Measurements from ENCODE around the gene KLK14. TPM values are rescaled to one million over a fixed set of nuclear protein-coding genes. Genes with fewer than 3 reads are reported as not detected.

KLK14 gene
- total RNA-seq, 1 donor from 2014 or later: not detected

DNA sequence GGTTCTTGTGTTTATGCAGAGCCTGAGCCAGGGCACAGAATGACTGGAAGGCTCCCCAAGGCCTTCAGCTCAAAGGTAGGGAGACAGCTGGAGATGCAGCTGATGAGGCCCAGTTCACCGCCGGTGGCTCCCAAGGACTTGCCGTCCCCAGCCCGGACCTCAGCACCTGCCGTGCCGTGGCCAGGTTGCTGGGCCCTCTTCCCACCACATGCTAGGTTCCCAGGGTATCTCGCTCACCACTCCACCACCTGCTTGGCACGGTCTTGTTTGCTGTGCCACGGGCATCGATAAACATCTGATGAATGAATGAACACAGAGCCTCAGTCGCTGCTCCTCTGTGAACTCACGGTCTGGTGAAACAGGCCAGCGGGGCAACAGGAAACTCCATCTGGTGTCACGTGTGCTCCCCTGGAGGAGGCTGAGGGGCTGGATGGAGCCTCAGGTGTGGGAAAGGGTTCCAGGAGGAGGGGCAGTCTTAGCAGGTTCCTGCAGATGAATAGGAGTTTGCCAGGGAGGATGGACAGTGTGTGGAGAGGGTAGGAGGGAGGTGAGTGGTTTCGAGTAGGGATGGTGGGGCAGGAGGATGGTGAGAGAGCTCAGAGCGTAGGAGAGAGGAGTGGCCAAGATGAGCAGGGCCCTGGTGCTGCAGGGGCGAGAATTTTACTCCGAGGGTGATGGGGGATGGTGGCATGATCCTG lies 3.6 kb upstream of the KLK14 start:
- no peak for DNase-seq (ENCODE audit: low read depth in 2 of 2)

GRCh38 chr19:51084505-51084904 lies 1.8 kb upstream of the KLK14 start:
- DNase-seq (ENCODE audit: low read depth in 2 of 2): no peak

DNA sequence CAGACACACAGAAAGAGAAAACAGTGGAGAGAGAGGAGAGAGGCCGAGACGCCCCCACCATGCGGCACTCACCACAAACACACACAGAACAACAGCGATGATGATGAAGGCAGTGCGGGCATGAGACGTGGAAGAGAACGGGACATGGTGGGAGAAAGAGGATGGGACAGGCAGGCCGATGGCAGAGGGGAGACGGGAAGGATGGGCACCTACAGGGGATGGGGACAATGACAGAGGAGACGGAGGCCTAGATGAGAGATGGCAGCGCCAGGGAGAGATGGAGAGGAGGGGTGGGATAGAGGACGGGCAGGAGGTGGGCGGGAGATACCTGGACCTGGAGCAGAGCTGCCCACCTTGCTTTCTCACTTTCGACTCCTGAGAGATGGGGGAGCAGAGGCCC lies 1.1 kb upstream of the KLK14 start:
- DNase-seq (ENCODE audit: low read depth in 2 of 2): no peak

DNA sequence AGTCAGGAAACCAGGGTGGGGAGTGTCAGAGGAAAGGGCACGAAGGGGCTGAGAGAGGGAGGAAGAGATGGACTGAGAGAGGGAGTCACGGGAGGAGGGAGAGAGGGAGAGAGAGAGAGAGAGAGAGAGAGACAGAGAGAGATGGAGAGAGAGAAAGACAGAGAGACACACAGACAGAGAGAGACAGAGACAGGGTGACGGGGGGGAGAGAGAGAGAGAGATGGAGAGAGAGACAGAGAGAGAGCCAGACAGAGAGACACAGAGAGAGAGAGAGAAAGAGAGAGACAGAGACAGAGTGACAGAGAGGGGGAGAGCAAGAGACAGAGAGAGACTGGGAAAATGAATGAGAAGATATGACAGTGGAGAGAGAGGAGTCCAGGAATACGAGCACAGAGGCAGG lies 494 bp upstream of the KLK14 start:
- no peak for DNase-seq (ENCODE audit: low read depth in 2 of 2)

DNA sequence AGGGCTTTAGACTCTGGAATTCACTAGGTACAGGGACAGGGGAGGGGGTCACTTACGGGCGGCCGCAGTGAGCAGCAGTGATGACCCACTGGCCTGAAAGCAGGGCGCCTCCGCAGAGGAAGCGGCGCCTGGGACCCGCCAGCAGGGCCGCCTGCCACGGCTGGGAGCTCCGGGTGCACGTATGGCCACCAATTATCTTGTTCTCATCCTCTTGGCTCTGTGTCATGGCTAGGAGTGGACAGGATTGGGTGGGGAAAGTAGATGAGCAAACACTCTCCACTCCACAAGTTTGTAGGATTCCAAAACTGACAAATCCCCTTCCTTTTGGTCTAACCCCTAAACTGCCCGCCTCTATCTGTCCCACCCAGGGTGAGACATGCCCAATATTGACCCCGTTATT lies 1.2 kb downstream of the KLK14 start:
- DNase-seq (ENCODE audit: low read depth in 2 of 2): no peak

DNA sequence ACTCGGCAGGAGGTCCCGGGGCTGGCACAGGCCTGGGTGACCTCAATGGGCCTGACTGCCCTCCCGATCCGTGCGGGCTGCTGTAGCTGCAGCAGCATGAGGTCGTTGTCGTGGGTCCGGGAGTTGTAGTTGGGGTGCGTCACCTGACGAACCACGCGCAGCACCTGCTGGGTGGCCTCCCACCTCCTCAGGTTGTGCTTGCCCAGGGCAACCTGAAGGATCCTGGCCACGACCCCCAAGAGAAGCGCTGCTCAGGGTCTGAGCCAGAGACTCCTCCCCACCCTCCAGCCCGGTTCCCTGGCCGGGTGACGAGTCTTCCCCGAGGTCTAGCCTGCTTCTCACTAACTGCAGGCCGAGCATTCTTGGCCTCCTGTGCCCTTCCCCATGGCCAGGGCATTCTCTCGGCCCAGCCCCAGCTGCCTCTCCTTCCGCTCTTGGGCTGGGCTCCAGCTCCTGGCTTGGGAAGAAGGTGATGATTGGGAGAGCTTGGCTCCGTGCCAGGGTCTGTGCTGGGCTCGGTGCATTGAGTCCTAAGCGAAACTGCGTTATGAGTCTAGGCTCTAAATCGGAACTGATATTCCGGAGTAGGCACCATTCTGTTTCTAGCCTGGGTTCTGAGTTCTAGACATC lies 3.1 kb downstream of the KLK14 start:
- peak in 1 of 2 donors; percentile 5 for DNase-seq (ENCODE audit: low read depth in 2 of 2)

- no peak for DNase-seq (ENCODE audit: low read depth in 2 of 2)
These were observed 4.0 kb downstream of the KLK14 start for GRCh38 chr19:51078731-51079130.

DNA sequence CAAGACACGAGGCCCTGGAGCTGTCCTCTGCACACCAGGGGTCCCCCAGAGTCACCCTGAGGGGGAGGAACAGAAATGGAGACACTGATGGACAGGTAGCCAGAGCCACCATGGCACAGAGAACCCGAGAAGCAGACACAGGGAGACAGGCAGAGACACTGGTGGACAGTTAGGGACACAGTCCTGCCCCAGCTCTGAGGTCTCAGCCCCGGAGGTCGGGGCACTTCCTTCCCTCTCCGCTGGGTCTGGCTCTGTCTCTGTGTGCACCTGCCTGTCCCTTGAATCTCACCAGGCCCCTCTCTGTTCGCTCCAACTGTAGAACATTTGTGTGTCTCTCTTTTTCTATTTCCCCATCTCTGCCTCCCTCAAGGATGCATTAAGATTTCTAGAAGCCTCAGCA lies 4.6 kb downstream of the KLK14 start:
- no peak for DNase-seq (ENCODE audit: low read depth in 2 of 2)

- no peak for DNase-seq (ENCODE audit: low read depth in 2 of 2)
These were observed 6.0 kb downstream of the KLK14 start for GRCh38 chr19:51076631-51077213.

GRCh38 chr19:51075998-51076397 lies 6.7 kb downstream of the KLK14 start:
- DNase-seq (ENCODE audit: low read depth in 2 of 2): no peak

DNA sequence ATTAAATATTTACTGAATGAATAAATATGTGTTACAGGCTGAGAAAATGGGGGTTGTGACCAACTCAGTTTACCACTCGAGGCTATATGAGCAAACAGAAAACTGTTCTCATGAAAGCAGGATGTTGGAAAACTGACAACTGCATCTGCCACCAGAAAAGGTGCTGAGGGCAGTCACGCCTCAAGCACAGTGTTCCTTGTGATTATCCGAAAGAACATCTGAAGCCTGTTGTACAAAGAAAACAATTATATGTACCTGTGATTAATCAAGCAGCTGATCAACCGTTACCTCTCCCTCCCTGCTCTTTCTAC lies 11.6 kb downstream of the KLK14 start:
- DNase-seq (ENCODE audit: low read depth in 2 of 2): no peak

- no peak for DNase-seq (ENCODE audit: low read depth in 2 of 2)
These were observed 12.2 kb downstream of the KLK14 start for GRCh38 chr19:51070334-51071094.

DNA sequence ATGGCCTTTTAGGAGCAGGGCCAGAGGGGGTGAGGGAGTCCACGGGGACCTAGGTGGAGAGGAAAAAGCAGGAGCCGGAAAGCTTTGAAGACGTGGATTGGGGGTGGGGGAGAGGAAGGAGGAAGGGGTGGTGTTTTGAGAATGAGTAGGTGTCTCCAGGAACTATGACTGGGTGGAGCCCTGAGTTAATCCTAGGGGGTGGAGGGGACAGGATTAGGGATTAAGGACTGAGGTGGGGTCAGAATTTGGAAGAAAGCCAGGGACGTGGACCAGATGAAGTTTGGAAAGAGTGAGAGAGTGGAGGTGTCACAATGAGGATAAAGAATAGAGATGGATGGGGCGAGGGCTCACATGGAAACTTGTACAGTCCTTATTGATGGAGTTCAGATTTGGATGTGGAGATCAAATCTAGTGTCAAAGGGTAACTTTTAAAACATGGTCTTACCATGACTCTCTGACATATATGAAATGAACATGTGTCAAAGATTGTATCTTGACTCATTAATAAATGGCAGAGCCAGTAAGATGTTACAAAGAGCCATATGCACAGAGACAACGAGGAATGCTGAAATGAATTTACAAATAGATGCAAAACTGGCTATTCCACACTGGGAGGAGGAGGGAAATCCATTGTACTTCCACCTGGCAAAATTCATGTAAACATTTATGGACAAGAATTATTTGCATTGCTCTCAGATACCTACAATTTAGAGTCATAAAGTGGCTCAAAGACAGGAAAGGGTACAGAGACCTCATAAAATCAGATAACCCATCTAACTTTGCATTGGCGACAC lies 16.1 kb downstream of the KLK14 start:
- no peak for DNase-seq (ENCODE audit: low read depth in 2 of 2)

DNA sequence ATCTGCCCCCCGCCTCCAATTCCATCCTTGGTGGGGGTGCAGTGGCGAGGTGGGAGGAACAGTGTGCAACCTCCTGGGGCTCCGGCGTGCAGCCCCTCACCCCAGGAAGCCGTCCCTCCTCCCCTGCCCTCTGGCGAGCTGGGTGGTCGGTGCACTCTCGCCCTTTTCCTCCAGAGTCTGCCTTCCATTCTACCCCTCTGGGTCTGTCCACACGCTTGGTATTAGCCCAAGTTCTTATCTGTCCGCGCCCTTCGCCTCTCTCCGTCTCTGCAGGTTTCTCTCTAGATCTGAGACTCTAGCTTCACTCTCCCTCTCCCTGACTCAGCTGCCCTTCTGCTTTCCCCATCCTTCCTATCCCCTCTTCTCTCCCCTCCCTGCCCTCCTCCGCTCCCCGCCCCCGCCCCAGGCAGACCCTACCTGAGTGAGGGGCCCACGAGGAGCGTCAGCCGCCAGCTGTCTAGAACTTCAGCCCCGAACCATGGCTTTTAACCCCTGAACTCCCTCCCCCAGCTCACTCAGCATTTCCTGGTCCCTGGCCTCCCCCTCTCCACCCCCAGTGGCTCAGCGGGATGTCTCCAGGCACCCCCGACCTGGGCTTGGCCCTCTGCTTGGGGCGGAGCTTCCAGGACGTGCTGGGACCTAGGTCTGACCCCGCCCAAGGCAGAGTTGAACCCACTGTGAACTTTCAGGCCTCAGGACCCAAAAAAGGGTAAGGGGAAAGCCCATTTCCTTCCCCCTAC lies 17.3 kb downstream of the KLK14 start:
- no peak for DNase-seq (ENCODE audit: low read depth in 2 of 2)

- DNase-seq (ENCODE audit: low read depth in 2 of 2): no peak
These were observed 18.0 kb downstream of the KLK14 start, which contains the start of gene KLK13 for GRCh38 chr19:51064534-51065220. Gene KLK13, minus strand, starts transcription at chr19:51065092. Its CDS starts 25 bp downstream, at chr19:51065067.

DNA sequence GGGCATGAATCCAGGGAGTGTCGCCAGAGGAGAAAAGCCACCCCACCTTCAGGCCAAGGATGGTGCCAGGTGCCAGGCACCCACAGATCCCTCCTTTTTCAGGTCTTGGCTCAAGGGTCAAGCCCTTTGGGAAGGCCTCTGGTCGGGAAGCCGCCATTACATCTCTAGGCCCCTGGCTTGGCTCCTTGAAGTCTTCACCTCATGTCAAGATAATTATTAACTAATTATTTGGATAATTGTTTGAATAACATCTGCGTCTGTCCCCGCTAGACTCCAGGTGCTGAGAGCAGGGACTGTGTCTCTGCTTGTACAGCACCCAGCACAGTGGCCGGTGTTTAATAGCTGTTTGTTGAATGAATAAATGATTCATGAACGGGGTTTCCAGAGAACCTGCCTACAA lies 19.0 kb downstream of the KLK14 start:
- DNase-seq (ENCODE audit: low read depth in 2 of 2): no peak

- no peak for DNase-seq (ENCODE audit: low read depth in 2 of 2)
These were observed 21.7 kb downstream of the KLK14 start for GRCh38 chr19:51060973-51061372.

- DNase-seq (ENCODE audit: low read depth in 2 of 2): no peak
These were observed 22.4 kb downstream of the KLK14 start for GRCh38 chr19:51060336-51060735.

GRCh38 chr19:51059715-51060114 lies 23.0 kb downstream of the KLK14 start:
- no peak for DNase-seq (ENCODE audit: low read depth in 2 of 2)

DNA sequence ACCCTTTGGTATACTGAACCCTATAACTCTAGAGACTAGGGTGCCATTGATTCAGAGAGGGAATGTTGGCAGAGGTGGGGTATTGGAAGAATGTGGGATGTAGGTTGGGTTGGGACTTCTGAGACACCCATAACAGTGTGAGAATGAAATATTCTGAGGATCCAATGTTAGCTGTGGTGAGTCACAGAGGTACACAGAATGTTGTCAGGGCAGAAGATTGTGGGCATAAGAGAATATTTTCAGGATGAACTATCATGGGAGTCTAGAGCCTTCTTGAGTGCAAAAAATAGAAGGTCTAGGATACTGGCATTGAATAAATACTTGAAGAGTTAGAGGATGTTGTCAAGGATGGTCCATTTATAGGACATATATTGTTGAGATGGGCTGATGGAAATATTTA lies 26.8 kb downstream of the KLK14 start:
- DNase-seq (ENCODE audit: low read depth in 2 of 2): no peak

GRCh38 chr19:51047031-51047335 lies 35.7 kb downstream of the KLK14 start:
- DNase-seq (ENCODE audit: low read depth in 2 of 2): no peak

Measured in dermis microvascular lymphatic vessel endothelial cell (primary cell).